OCI-LY3 (cell line): ENCODE results near the gene ADNP.

Experiments used
- H2AFZ ChIP-seq: fragments of 200-600, 300-600 bp; shearing (Covaris generic); 2 replicates; pipeline ENCODE4 v1.6.0; 2014; ENCODE audit warnings: antibody characterized with exemption, low read depth, low read length
- H3K27ac ChIP-seq: fragments of 200-600, 300-600 bp; sonication (generic); 2 replicates; pipeline ENCODE4 v1.5.1; 2014; ENCODE audit warnings: mild to moderate bottlenecking, low read length, moderate library complexity, mixed read lengths
- H3K27me3 ChIP-seq: fragments of 200-600, 300-600 bp; sonication (generic); 2 replicates; pipeline ENCODE4 v1.6.1; 2014; ENCODE audit warnings: low read depth, low read length, mixed read lengths
- H3K36me3 ChIP-seq: fragments of 200-600, 300-600 bp; sonication (generic); replicated peaks from 2 replicates; pipeline ENCODE3; 2014; ENCODE audit warnings: low read depth, low read length, mixed read lengths
- H3K4me1 ChIP-seq: fragments of 300-600, 200-600 bp; sonication (generic); 2 replicates; pipeline ENCODE4 v1.6.1; 2014; ENCODE audit warnings: low read length, mixed read lengths
- H3K4me2 ChIP-seq: fragments of 200-600, 300-600 bp; sonication (generic); 2 replicates; pipeline ENCODE4 v1.6.1; 2014; ENCODE audit warnings: low read length, mixed read lengths
- H3K4me3 ChIP-seq: fragments of 300-600, 200-600 bp; sonication (generic); 2 replicates; pipeline ENCODE4 v1.5.1; 2014; ENCODE audit warnings: antibody characterized with exemption, mild to moderate bottlenecking, low read length, moderate library complexity
- H3K79me2 ChIP-seq: fragments of 300-600, 200-600 bp; shearing (Covaris generic); 2 replicates; pipeline ENCODE4 v1.6.1; 2014; ENCODE audit warnings: mild to moderate bottlenecking, low read length, mixed read lengths
- H3K9ac ChIP-seq: fragments of 300-600, 200-600 bp; shearing (Covaris generic); 2 replicates; pipeline ENCODE4 v1.6.0; 2014; ENCODE audit warnings: mild to moderate bottlenecking, low read length, moderate library complexity
- H3K9me3 ChIP-seq: fragments of 200-600, 300-600 bp; shearing (Covaris generic); 2 replicates; pipeline ENCODE4 v1.6.1; 2014; ENCODE audit warnings: low read length, mixed read lengths; ENCODE audit not compliant: insufficient read depth
- H4K20me1 ChIP-seq: fragments of 200-600, 300-600 bp; sonication (generic); 2 replicates; pipeline ENCODE4 v1.6.1; 2016; ENCODE audit warnings: low read length, mixed read lengths; ENCODE audit not compliant: insufficient read depth
- CTCF ChIP-seq: fragments of 200-600, 300-600 bp; sonication (generic); IDR thresholded peaks from 2 replicates; pipeline ENCODE4 v1.5.1; 2014; ENCODE audit warnings: antibody characterized with exemption, low read length, low read depth
- EZH2phosphoT487 ChIP-seq: fragments of 200-600 bp; shearing (Covaris generic); IDR thresholded peaks from 2 replicates; pipeline ENCODE4 v1.6.1; 2018; ENCODE audit warnings: antibody characterized with exemption, mixed run types, low read depth

The ADNP gene

GRCh38 chr20:50842821-50843220, 88.4 kb downstream of the ADNP start:
- no peaks in the 10 kb centered on the region for H3K79me2 ChIP-seq
- no peak overlapping the region for H3K27ac ChIP-seq
- H3K36me3 ChIP-seq = no peaks in the 10 kb centered on the region
- H3K9ac ChIP-seq = no peak overlapping the region
- no peaks in the 10 kb centered on the region for H4K20me1 ChIP-seq
- H3K4me2 ChIP-seq = no peak overlapping the region
- no peaks in the 10 kb centered on the region for H3K27me3 ChIP-seq
- H3K4me3 ChIP-seq = no peak overlapping the region
- peaks cover 32% of the 10 kb centered on the region for H3K4me1 ChIP-seq
- no peak for TF ChIP-seq CTCF
- TF ChIP-seq EZH2phosphoT487 = no peak
- H2AFZ ChIP-seq = no peak overlapping the region
- H3K9me3 ChIP-seq = no peaks in the 10 kb centered on the region
